Colonic mucosa (tissue), 4 donors: ENCODE data around the gene VRK1. TPM values are rescaled to one million over a fixed set of nuclear protein-coding genes. Genes with fewer than 3 reads are reported as not detected.

Experiments used
- DNase-seq: peaks from one replicate; pipeline ENCODE4 v3.0.0-alpha.2; 2020
- H3K27ac ChIP-seq: fragments of 200-600 bp; one replicate; pipeline ENCODE4 v1.8.0; 2021
- H3K27me3 ChIP-seq: fragments of 200-600 bp; one replicate; pipeline ENCODE4 v1.8.0; 2021
- H3K36me3 ChIP-seq: fragments of 200-600 bp; one replicate; pipeline ENCODE4 v1.8.0; 2021
- H3K4me1 ChIP-seq: fragments of 200-600 bp; one replicate; pipeline ENCODE4 v1.8.0; 2021; ENCODE audit warnings: mild to moderate bottlenecking
- H3K4me3 ChIP-seq: fragments of 200-600 bp; one replicate; pipeline ENCODE4 v1.8.0; 2021
- H3K9ac ChIP-seq, 2 donors: one replicate each; pipeline ENCODE4 v1.7.0; 2013; ENCODE audit warnings: control low read depth in 2 of 2, low read depth in 2 of 2, low read length in 2 of 2
- H3K9me3 ChIP-seq: fragments of 200-600 bp; one replicate; pipeline ENCODE4 v1.8.0; 2021
- intact Hi-C: fragments of 100-400 bp; cut with DNase I; formaldehyde crosslinking; loops from one replicate; pipeline ENCODE4 v1.14.1; 2022
- total RNA-seq, 2 donors: library from RNA; stranded (reverse); fragmentation: NEBNext Ultra II Directional in 1 of 2; extraction: Animal tissue kit (Norgen Biotek cat#: 25700) in 1 of 2; gene quantifications; one replicate each; pipeline ENCODE4 v1.2.1, GENCODE V29; 2021
- TF ChIP-seq, protein P1 (sequence below): fragments of 200-600 bp; IDR thresholded peaks from one replicate; pipeline ENCODE4 v1.8.0; 2022; ENCODE audit warnings: antibody characterized with exemption, mild to moderate bottlenecking
- donor health status: healthy.
- donor health status: DM: no; HTN: no; CAD: no.
- donor health status: DM: no; HTN: no; CAD: no.

The VRK1 gene
- total RNA-seq, 2 donors from 2014 or later, result 13.0 to 35.9 TPM

DNA sequence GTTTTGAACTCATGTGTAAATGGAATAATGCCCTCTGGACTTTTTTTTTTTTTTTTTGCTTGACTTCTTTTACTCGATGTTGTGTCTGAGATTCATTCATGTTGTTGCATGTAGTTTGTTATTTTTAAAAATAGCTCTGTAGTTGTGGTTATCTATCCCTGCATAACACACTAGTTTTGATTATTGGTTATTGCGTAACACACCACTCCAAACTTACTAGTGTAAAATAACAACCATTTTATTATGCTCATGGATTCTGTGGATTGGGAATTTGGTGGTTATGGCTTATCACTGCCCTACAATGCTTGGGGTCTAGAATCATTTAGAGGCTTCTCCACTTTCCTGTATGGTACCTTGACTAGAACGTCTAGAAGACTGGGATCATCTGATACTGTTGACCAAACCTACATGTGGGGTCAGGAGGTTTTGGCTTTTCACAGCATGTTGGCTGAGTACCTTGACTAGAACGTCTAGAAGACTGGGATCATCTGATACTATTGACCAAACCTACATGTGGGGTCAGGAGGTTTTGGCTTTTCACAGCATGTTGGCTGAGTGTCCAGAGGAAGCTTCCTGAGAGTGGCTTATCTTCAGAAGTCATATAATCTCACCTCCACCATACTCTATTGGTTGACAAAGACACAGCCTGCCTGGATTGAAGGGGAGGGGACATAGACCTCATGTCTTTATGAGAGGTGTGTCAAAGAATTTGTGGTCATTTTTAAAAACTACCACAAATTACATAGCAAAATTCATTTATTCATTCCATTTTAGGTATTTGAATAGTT, 11.6 kb downstream of the VRK1 start:
- Histone ChIP-seq H3K4me3 (no peak overlapping the region), H3K27me3 (no peaks in the 10 kb centered on the region), H3K27ac (no peak overlapping the region), H3K9ac (no peak overlapping the region), H3K36me3 (no peaks in the 10 kb centered on the region), H3K9me3 (no peaks in the 10 kb centered on the region), H3K4me1 (no peaks in the 10 kb centered on the region)
- DNase-seq, result no peak
- intact Hi-C loops, result no loop called here
- TF ChIP-seq, protein P1, sequence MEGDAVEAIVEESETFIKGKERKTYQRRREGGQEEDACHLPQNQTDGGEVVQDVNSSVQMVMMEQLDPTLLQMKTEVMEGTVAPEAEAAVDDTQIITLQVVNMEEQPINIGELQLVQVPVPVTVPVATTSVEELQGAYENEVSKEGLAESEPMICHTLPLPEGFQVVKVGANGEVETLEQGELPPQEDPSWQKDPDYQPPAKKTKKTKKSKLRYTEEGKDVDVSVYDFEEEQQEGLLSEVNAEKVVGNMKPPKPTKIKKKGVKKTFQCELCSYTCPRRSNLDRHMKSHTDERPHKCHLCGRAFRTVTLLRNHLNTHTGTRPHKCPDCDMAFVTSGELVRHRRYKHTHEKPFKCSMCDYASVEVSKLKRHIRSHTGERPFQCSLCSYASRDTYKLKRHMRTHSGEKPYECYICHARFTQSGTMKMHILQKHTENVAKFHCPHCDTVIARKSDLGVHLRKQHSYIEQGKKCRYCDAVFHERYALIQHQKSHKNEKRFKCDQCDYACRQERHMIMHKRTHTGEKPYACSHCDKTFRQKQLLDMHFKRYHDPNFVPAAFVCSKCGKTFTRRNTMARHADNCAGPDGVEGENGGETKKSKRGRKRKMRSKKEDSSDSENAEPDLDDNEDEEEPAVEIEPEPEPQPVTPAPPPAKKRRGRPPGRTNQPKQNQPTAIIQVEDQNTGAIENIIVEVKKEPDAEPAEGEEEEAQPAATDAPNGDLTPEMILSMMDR, result no peak

DNA sequence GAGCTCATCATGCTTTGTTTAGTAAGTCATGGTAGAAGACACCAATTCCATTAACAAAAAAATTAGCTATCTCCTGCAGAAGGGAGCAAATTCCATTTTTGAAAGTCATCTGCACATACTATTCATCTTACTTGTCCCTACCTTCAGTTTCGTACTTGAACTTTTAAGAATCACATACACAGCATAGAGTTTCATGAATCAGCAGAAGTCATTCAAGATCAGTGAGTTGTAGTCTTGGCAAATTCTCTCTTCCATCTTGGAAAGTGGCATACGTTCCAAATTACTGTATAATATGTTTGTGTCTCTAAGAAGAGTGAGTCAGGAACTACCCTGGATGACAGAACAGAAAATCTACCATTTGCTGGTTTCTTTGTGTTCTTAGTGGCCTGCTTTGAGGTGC, 14.1 kb downstream of the VRK1 start:
- H3K36me3 ChIP-seq, result no peaks in the 10 kb centered on the region
- no peaks in the 10 kb centered on the region for H3K4me1 ChIP-seq
- H3K9me3 ChIP-seq, result no peaks in the 10 kb centered on the region
- H3K4me3 ChIP-seq, result no peak overlapping the region
- no peak overlapping the region for H3K27ac ChIP-seq
- no peak overlapping the region for H3K9ac ChIP-seq
- no peak for DNase-seq
- no peaks in the 10 kb centered on the region for H3K27me3 ChIP-seq
- intact Hi-C loops, result no loop called here
- TF ChIP-seq, protein P1, result no peak

DNA sequence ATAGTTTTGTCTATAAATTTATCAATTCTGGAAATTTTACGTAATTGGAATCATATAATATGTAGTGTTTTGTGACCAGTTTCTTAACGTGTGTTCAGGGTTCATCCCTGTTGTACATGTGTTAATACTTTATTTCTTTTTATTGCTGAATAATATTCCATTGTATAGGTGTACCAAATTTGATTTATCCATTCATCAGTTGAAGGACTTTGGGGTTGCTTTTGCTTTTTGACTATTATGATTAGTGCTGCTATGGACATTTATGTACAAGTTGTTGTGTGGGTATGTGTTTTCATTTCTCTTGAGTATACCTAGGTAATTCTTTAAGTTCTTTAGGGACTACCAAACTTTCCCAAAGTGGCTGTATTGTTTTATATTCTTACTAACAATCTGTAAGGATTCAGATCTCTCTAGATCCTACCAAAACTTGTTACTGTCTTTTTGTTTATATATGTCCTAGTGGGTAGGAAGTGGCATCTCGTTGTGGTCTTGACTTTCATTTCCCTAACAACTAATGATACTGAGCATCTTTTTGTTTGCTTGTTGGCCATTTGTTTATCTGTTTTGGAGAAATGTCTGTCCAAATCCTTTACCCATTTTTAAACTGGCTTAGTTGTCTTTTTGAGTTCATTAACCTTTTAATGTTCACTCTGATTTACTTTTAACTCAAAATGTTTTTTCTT, 14.9 kb downstream of the VRK1 start:
- TF ChIP-seq, protein P1, result no peak
- Histone ChIP-seq H3K9ac (no peak overlapping the region), H3K9me3 (no peaks in the 10 kb centered on the region), H3K27ac (no peak overlapping the region), H3K4me1 (no peaks in the 10 kb centered on the region), H3K36me3 (no peaks in the 10 kb centered on the region), H3K27me3 (no peaks in the 10 kb centered on the region), H3K4me3 (no peak overlapping the region)
- DNase-seq, result no peak
- intact Hi-C loops, result no loop called here

DNA sequence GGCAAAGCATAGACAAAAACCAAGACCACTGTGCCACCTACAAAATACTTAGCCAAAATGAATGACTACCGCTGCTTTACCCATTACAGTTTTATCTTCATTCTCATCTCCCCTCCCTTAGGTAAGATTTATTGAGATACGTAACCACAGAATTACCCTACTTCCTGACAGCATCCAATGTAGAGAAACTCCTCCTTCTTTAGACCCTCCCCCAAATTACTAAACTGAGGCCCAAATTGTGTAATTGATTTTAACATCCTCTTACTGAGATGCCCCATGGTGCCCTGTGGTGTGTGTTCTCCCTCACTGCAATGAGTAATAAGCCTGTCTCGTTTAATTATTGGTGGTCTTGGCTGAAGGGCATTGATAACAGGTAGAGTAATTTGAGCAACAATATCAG, 19.1 kb downstream of the VRK1 start:
- no peak for DNase-seq
- Histone ChIP-seq H3K9ac (no peak overlapping the region), H3K36me3 (no peaks in the 10 kb centered on the region), H3K4me1 (no peaks in the 10 kb centered on the region), H3K9me3 (no peaks in the 10 kb centered on the region), H3K27me3 (no peaks in the 10 kb centered on the region), H3K4me3 (no peak overlapping the region), H3K27ac (no peak overlapping the region)
- intact Hi-C loops, result no loop called here
- TF ChIP-seq, protein P1, result no peak

DNA sequence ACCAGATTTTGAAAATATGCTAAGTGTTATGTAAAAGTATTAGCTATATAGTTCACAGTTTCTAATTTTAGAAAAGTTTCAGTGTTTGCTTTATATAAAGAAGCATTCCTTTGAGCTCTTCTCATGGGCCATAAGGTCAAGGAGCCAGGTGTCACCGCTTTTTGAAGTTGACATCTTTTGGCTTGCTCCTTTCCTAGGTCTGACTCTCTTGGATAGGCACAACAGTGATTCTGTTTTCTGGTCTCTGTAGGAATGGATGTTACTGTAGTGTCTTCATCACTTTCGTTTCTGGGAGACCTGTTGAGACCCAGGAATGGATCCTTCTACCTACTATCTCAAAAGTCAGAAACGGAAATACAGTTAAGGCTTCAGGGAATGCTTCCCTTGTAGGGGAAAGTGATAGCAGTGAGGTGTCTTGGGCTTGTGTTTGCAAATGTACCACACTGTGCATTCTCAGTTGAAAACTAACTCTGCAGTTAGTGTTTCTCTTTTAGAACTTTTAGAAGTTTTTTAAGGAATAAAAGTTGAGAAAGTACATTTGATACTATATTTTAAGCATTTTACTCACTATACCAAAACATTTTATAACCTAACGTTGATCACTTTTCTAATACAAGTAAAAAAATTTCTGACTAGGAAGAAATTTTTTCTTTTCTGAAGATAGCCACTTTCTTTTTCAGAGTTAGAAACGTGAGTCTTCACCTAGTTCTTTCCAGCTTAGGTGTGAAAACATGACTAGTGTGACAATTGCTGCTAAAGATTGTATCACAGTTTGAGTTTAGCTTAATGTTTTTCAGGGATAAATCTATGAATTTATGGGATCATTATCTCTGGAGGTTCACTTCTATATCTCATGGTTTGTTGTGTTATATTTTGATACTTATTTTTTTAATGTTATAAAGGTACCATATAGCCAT, 20.8 kb downstream of the VRK1 start:
- no peaks in the 10 kb centered on the region for H3K27me3 ChIP-seq
- H3K4me3 ChIP-seq, result no peak overlapping the region
- no peak for DNase-seq
- H3K27ac ChIP-seq, result no peak overlapping the region
- TF ChIP-seq, protein P1, result no peak
- intact Hi-C loops, result no loop called here
- H3K9ac ChIP-seq, result no peak overlapping the region
- no peaks in the 10 kb centered on the region for H3K4me1 ChIP-seq
- no peaks in the 10 kb centered on the region for H3K36me3 ChIP-seq
- no peaks in the 10 kb centered on the region for H3K9me3 ChIP-seq
